CD4-positive, alpha-beta T cell (primary cell): ENCODE data around the gene ZNF469. TPM values are rescaled to one million over a fixed set of nuclear protein-coding genes. Genes with fewer than 3 reads are reported as not detected.

Experiments
- ATAC-seq: fragments of 200-7000 bp; cut with Tn5 transposase; one replicate; pipeline ENCODE4 v1.10.0; 2022; ENCODE audit warnings: mild to moderate bottlenecking; ENCODE audit not compliant: poor library complexity
- CTCF ChIA-PET: fragments of 350-600 bp; sonication (Branson Sonifier 250); formaldehyde crosslinking; loops from one replicate; lab custom pipeline; 2021; ENCODE audit warnings: antibody characterized with exemption, inconsistent platforms; lab: Charles Lee
- POLR2A ChIA-PET: fragments of 350-600 bp; sonication (Branson Sonifier 250); formaldehyde crosslinking; loops from one replicate; lab custom pipeline; 2021; ENCODE audit warnings: antibody characterized with exemption, inconsistent platforms; lab: Charles Lee
- DNase-seq, 14 experiments: peaks; one replicate each; pipeline ENCODE4 v3.0.0-alpha.2; 2013 to 2020; ENCODE audit warnings: mixed read lengths in 2 of 14
- H3K27ac ChIP-seq, 2 donors: one replicate each; pipeline versions ENCODE4 v1.5.1 to v1.7.0; 2013; ENCODE audit warnings: low read length in 2 of 2, low read depth in 1 of 2, mild to moderate bottlenecking in 1 of 2
- H3K27me3 ChIP-seq, 2 experiments: 1 replicate in 1 of 2; 2 replicates in 1 of 2; pipeline versions ENCODE4 v1.6.1 to v1.7.0; 2013; ENCODE audit warnings: low read length in 2 of 2, control low read depth in 1 of 2, mild to moderate bottlenecking in 1 of 2, moderate library complexity in 1 of 2; ENCODE audit not compliant: insufficient read depth in 2 of 2, control insufficient read depth in 1 of 2
- H3K36me3 ChIP-seq: one replicate; pipeline ENCODE4 v1.6.1; 2013; ENCODE audit warnings: low read length, control low read depth; ENCODE audit not compliant: insufficient read depth
- H3K4me1 ChIP-seq: one replicate; pipeline ENCODE4 v1.6.1; 2013; ENCODE audit warnings: low read length, control low read depth; ENCODE audit not compliant: insufficient read depth
- H3K4me3 ChIP-seq: one replicate; pipeline ENCODE4 v1.5.1; 2013; ENCODE audit warnings: mild to moderate bottlenecking, low read length, moderate library complexity
- H3K9me3 ChIP-seq, 2 experiments: 1 replicate in 1 of 2; 2 replicates in 1 of 2; pipeline versions ENCODE4 v1.6.1 to v1.7.0; 2013; ENCODE audit warnings: low read length in 2 of 2, mild to moderate bottlenecking in 2 of 2, control low read depth in 1 of 2, moderate library complexity in 1 of 2; ENCODE audit not compliant: control insufficient read depth in 1 of 2, insufficient read depth in 1 of 2
- H3K27ac Mint-ChIP-seq: one replicate; pipeline ENCODE4 v1.8.0; 2020; ENCODE audit warnings: mixed read lengths
- H3K27me3 Mint-ChIP-seq: one replicate; pipeline ENCODE4 v1.8.0; 2021; ENCODE audit warnings: mixed read lengths
- H3K36me3 Mint-ChIP-seq: one replicate; pipeline ENCODE4 v1.8.0; 2021; ENCODE audit warnings: low read depth, mixed read lengths
- H3K4me1 Mint-ChIP-seq: one replicate; pipeline ENCODE4 v1.8.0; 2021; ENCODE audit warnings: low read depth, mixed read lengths
- H3K4me3 Mint-ChIP-seq: one replicate; pipeline ENCODE4 v1.8.0; 2020; ENCODE audit warnings: mild to moderate bottlenecking, mixed read lengths
- H3K9me3 Mint-ChIP-seq: one replicate; pipeline ENCODE4 v1.8.0; 2020; ENCODE audit warnings: mixed read lengths
- intact Hi-C, 2 experiments: fragments of 100-400 bp; cut with DNase I in 1 of 2; cut with micrococcal nuclease in 1 of 2; formaldehyde crosslinking; loops; one replicate each; pipeline versions ENCODE4 v1.15.1 to v1.9.0; 2023 to 2025; cut with DNase I, micrococcal nuclease
- total RNA-seq, 174 experiments: library from RNA in 2 of 174; stranded (reverse) in 2 of 174; gene quantifications; one replicate each; pipeline ENCODE4 v1.2.3 and lab custom pipeline; 2021 to 2026
- TF ChIP-seq, protein P1 (sequence below): fragments of 200-600 bp; IDR thresholded peaks from one replicate; pipeline ENCODE4 v1.8.0; 2022; ENCODE audit warnings: antibody characterized with exemption, mild to moderate bottlenecking

Gene ZNF469
- total RNA-seq, 2 experiments from 2014 or later: 0.74 to 0.75 TPM

DNA sequence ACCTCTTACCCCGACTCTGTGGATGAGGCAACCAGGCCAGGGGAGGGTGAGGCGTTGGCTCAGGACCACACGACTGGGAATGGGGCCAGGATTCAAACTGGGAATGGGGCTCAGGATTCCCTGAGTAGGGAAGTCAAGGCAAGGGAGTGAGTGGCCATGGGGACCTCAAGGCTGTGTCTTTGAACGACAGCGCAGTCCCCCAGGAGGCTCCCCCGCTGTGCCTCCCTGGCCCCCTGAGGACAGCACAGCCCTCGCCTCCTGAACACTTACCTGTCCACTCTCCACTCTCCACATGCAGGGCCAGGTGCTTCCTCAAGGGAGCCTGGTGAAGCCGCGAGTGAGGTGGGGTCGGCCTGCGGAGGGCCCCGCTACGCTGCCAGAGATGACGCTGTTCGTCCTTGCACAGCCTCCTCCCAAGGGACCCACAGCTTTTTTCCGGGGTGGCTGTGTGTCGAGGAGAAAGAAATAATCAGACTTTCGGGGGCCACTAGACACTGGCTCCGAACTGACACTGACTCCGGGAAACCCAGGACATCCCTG, 6.9 kb downstream of the ZNF469 start:
- Histone ChIP-seq H3K36me3 (no peaks in the 10 kb centered on the region), H3K9me3 (peaks cover 0 to 12% of the 10 kb centered on the region in 2 experiments), H3K4me3 (no peak overlapping the region), H3K4me1 (no peaks in the 10 kb centered on the region), H3K27me3 (peaks cover 18 to 31% of the 10 kb centered on the region in 2 experiments), H3K27ac (no peak overlapping the region)
- ChIA-PET CTCF (no interaction called here), POLR2A (no interaction called here)
- intact Hi-C loops: no loop called here
- DNase-seq (no peak), ATAC-seq (no peak)
- peaks cover 28% of the 10 kb centered on the region for H3K27me3 Mint-ChIP-seq
- H3K4me3 Mint-ChIP-seq: no peak overlapping the region
- no peaks in the 10 kb centered on the region for H3K36me3 Mint-ChIP-seq
- H3K4me1 Mint-ChIP-seq: no peaks in the 10 kb centered on the region
- no peak overlapping the region for H3K27ac Mint-ChIP-seq
- TF ChIP-seq, protein P1, sequence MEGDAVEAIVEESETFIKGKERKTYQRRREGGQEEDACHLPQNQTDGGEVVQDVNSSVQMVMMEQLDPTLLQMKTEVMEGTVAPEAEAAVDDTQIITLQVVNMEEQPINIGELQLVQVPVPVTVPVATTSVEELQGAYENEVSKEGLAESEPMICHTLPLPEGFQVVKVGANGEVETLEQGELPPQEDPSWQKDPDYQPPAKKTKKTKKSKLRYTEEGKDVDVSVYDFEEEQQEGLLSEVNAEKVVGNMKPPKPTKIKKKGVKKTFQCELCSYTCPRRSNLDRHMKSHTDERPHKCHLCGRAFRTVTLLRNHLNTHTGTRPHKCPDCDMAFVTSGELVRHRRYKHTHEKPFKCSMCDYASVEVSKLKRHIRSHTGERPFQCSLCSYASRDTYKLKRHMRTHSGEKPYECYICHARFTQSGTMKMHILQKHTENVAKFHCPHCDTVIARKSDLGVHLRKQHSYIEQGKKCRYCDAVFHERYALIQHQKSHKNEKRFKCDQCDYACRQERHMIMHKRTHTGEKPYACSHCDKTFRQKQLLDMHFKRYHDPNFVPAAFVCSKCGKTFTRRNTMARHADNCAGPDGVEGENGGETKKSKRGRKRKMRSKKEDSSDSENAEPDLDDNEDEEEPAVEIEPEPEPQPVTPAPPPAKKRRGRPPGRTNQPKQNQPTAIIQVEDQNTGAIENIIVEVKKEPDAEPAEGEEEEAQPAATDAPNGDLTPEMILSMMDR: no peak
- H3K9me3 Mint-ChIP-seq: no peaks in the 10 kb centered on the region

DNA sequence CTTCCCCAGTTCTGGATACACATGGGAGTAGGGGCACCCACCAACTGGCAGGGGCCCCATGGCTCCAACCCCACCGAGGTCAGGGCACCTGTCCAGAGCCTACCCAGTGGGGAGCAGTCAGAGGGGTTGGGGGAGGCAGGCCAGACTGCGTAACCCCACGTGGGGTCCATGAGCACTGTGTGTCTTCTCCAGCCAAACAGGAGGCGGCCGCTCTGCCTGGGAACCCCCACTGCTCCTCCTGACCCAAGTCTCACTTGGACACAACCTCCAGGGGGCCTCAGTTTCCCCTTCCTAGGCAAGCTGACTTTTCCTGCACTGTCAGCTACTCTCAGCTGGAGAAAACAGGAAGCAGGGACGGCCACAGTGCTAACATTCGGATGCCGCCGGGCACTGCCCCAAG, 7.5 kb downstream of the ZNF469 start:
- ATAC-seq (no peak), DNase-seq (no peak)
- Mint-ChIP-seq H3K4me1 (no peaks in the 10 kb centered on the region), H3K27me3 (peaks cover 23% of the 10 kb centered on the region), H3K4me3 (no peak overlapping the region), H3K36me3 (no peaks in the 10 kb centered on the region), H3K9me3 (no peaks in the 10 kb centered on the region), H3K27ac (no peak overlapping the region)
- H3K9me3 ChIP-seq: peaks cover 0 to 12% of the 10 kb centered on the region in 2 experiments
- TF ChIP-seq, protein P1: no peak
- no peaks in the 10 kb centered on the region for H3K4me1 ChIP-seq
- intact Hi-C loops: no loop called here
- no peak overlapping the region for H3K4me3 ChIP-seq
- no peak overlapping the region for H3K27ac ChIP-seq
- H3K27me3 ChIP-seq: peaks cover 12 to 26% of the 10 kb centered on the region in 2 experiments
- ChIA-PET POLR2A (no interaction called here), CTCF (no interaction called here)
- no peaks in the 10 kb centered on the region for H3K36me3 ChIP-seq

DNA sequence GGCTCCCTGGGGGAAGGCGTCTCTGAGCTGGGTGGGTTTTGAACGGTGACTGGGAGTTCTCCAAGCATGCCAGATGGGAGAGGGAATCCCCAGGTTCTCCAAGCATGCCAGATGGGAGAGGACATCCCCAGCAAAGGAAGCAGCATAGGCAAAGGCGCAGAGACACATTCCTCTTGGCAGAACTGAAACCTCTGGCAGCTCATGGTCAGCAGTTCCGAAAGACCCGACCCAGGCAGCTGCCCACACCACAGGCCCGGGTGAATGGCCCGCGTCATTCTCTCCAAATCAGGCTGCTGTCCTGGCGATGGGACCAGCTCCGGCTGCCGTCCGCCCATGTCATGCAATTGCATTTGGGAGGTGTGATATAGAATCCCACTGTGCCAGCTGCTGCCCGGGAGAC, 8.0 kb downstream of the ZNF469 start:
- no peaks in the 10 kb centered on the region for H3K4me1 Mint-ChIP-seq
- intact Hi-C loops: no loop called here
- CTCF ChIA-PET: no interaction called here
- H3K27me3 Mint-ChIP-seq: peaks cover 18% of the 10 kb centered on the region
- H3K36me3 Mint-ChIP-seq: no peaks in the 10 kb centered on the region
- no peak overlapping the region for H3K4me3 ChIP-seq
- peaks cover 0 to 12% of the 10 kb centered on the region in 2 experiments for H3K9me3 ChIP-seq
- H3K36me3 ChIP-seq: no peaks in the 10 kb centered on the region
- DNase-seq (no peak), ATAC-seq (no peak)
- POLR2A ChIA-PET: no interaction called here
- no peaks in the 10 kb centered on the region for H3K4me1 ChIP-seq
- no peak overlapping the region for H3K27ac Mint-ChIP-seq
- TF ChIP-seq, protein P1: no peak
- no peaks in the 10 kb centered on the region for H3K9me3 Mint-ChIP-seq
- H3K4me3 Mint-ChIP-seq: no peak overlapping the region
- H3K27me3 ChIP-seq: peaks cover 8 to 21% of the 10 kb centered on the region in 2 experiments
- H3K27ac ChIP-seq: no peak overlapping the region
